ENCODE data around the gene ZNF474.

The ZNF474 gene

GRCh38 chr5:122175091-122175490, 45.7 kb downstream of the ZNF474 start:
- Histone ChIP-seq H3K4me3 (ENCODE audit: low read length in 2 of 2) (no peak overlapping the region), H3K4ac (ENCODE audit: low read length) (no peak overlapping the region), H3K18ac (ENCODE audit: low read length) (no peak overlapping the region), H2AFZ (ENCODE audit: low read length) (no peak overlapping the region), H4K8ac (ENCODE audit: low read depth, low read length) (no peak overlapping the region), H3K27ac (replicated peaks; ENCODE audit: low read length) (no peak overlapping the region), H3K9ac (ENCODE audit: low read depth, low read length, poor library complexity) (no peak overlapping the region), H3K23ac (ENCODE audit: low read depth, low read length, poor library complexity) (no peak overlapping the region), H3K9me3 (replicated peaks in 1 of 2; ENCODE audit: control insufficient read depth in 2 of 2, insufficient read depth in 1 of 2, low read depth in 1 of 2, low read length in 2 of 2) (no peaks in the 10 kb centered on the region), H2BK5ac (ENCODE audit: low read length) (no peak overlapping the region), H3K27me3 (ENCODE audit: control insufficient read depth in 3 of 3, insufficient read depth in 3 of 3, low read depth in 1 of 3, low read length in 3 of 3) (no peaks in the 10 kb centered on the region), H3K4me1 (ENCODE audit: control insufficient read depth in 2 of 2, insufficient read depth in 1 of 2, low read depth in 1 of 2, low read length in 2 of 2) (peaks cover 0 to 4% of the 10 kb centered on the region in 2 donors), H2AK5ac (ENCODE audit: low read depth, low read length) (no peak overlapping the region), H3K4me2 (ENCODE audit: insufficient read depth, low read length, poor library complexity, severe bottlenecking) (no peak overlapping the region), H4K91ac (ENCODE audit: low read depth, low read length, poor library complexity) (no peak overlapping the region), H3K36me3 (replicated peaks in 1 of 2; ENCODE audit: control insufficient read depth in 2 of 2, insufficient read depth in 2 of 2, low read length in 2 of 2) (no peaks in the 10 kb centered on the region), H3K79me1 (ENCODE audit: low read depth, low read length) (no peaks in the 10 kb centered on the region), H2BK15ac (ENCODE audit: low read length) (no peak overlapping the region), H3K14ac (ENCODE audit: low read length) (no peak overlapping the region), H2BK120ac (ENCODE audit: low read depth, low read length) (no peak overlapping the region), H2BK12ac (ENCODE audit: low read length) (no peak overlapping the region)
- no CpG with 5 or more reads among the region's 1 CpG for WGBS, 2 donors (ENCODE audit: extremely low coverage in 2 of 2, insufficient read length in 2 of 2, insufficient replicate concordance in 1 of 2)
- no peak for DNase-seq (ENCODE audit: low spot score)

GRCh38 chr5:122175852-122176251, 46.5 kb downstream of the ZNF474 start:
- no peak overlapping the region for H3K27ac ChIP-seq (replicated peaks; ENCODE audit: low read length)
- H3K4me3 ChIP-seq (ENCODE audit: low read length in 2 of 2), result no peak overlapping the region
- no peaks in the 10 kb centered on the region for H3K27me3 ChIP-seq (ENCODE audit: control insufficient read depth in 3 of 3, insufficient read depth in 3 of 3, low read depth in 1 of 3, low read length in 3 of 3)
- no peak overlapping the region for H4K8ac ChIP-seq (ENCODE audit: low read depth, low read length)
- H4K91ac ChIP-seq (ENCODE audit: low read depth, low read length, poor library complexity), result no peak overlapping the region
- DNase-seq (ENCODE audit: low spot score), result no peak
- H3K4me2 ChIP-seq (ENCODE audit: insufficient read depth, low read length, poor library complexity, severe bottlenecking), result no peak overlapping the region
- H2AK5ac ChIP-seq (ENCODE audit: low read depth, low read length), result no peak overlapping the region
- H3K36me3 ChIP-seq (replicated peaks in 1 of 2; ENCODE audit: control insufficient read depth in 2 of 2, insufficient read depth in 2 of 2, low read length in 2 of 2), result no peaks in the 10 kb centered on the region
- no peaks in the 10 kb centered on the region for H3K9me3 ChIP-seq (replicated peaks in 1 of 2; ENCODE audit: control insufficient read depth in 2 of 2, insufficient read depth in 1 of 2, low read depth in 1 of 2, low read length in 2 of 2)
- no peak overlapping the region for H2BK5ac ChIP-seq (ENCODE audit: low read length)
- no peak overlapping the region for H2AFZ ChIP-seq (ENCODE audit: low read length)
- no peak overlapping the region for H3K23ac ChIP-seq (ENCODE audit: low read depth, low read length, poor library complexity)
- no peak overlapping the region for H2BK15ac ChIP-seq (ENCODE audit: low read length)
- no peaks in the 10 kb centered on the region for H3K4me1 ChIP-seq (ENCODE audit: control insufficient read depth in 2 of 2, insufficient read depth in 1 of 2, low read depth in 1 of 2, low read length in 2 of 2)
- H3K18ac ChIP-seq (ENCODE audit: low read length), result no peak overlapping the region
- H2BK120ac ChIP-seq (ENCODE audit: low read depth, low read length), result no peak overlapping the region
- H3K14ac ChIP-seq (ENCODE audit: low read length), result no peak overlapping the region
- no peak overlapping the region for H3K4ac ChIP-seq (ENCODE audit: low read length)
- H3K9ac ChIP-seq (ENCODE audit: low read depth, low read length, poor library complexity), result no peak overlapping the region
- no peaks in the 10 kb centered on the region for H3K79me1 ChIP-seq (ENCODE audit: low read depth, low read length)
- H2BK12ac ChIP-seq (ENCODE audit: low read length), result no peak overlapping the region

- H3K18ac ChIP-seq (ENCODE audit: low read length), result no peak overlapping the region
- H3K9me3 ChIP-seq (replicated peaks in 1 of 2; ENCODE audit: control insufficient read depth in 2 of 2, insufficient read depth in 1 of 2, low read depth in 1 of 2, low read length in 2 of 2), result no peaks in the 10 kb centered on the region
- H3K4me3 ChIP-seq (ENCODE audit: low read length in 2 of 2), result no peak overlapping the region
- H4K8ac ChIP-seq (ENCODE audit: low read depth, low read length), result no peak overlapping the region
- no peak overlapping the region for H2BK15ac ChIP-seq (ENCODE audit: low read length)
- H3K4me2 ChIP-seq (ENCODE audit: insufficient read depth, low read length, poor library complexity, severe bottlenecking), result no peak overlapping the region
- no peak overlapping the region for H2BK5ac ChIP-seq (ENCODE audit: low read length)
- no peak overlapping the region for H2BK120ac ChIP-seq (ENCODE audit: low read depth, low read length)
- no peak overlapping the region for H3K14ac ChIP-seq (ENCODE audit: low read length)
- H2BK12ac ChIP-seq (ENCODE audit: low read length), result no peak overlapping the region
- no CpG with 5 or more reads among the region's 2 CpGs for WGBS, 2 donors (ENCODE audit: extremely low coverage in 2 of 2, insufficient read length in 2 of 2, insufficient replicate concordance in 1 of 2)
- H3K4me1 ChIP-seq (ENCODE audit: control insufficient read depth in 2 of 2, insufficient read depth in 1 of 2, low read depth in 1 of 2, low read length in 2 of 2), result no peaks in the 10 kb centered on the region
- no peak overlapping the region for H3K23ac ChIP-seq (ENCODE audit: low read depth, low read length, poor library complexity)
- no peak overlapping the region for H3K27ac ChIP-seq (replicated peaks; ENCODE audit: low read length)
- no peak for DNase-seq (ENCODE audit: low spot score)
- H2AK5ac ChIP-seq (ENCODE audit: low read depth, low read length), result no peak overlapping the region
- no peaks in the 10 kb centered on the region for H3K79me1 ChIP-seq (ENCODE audit: low read depth, low read length)
- no peak overlapping the region for H2AFZ ChIP-seq (ENCODE audit: low read length)
- H4K91ac ChIP-seq (ENCODE audit: low read depth, low read length, poor library complexity), result no peak overlapping the region
- H3K9ac ChIP-seq (ENCODE audit: low read depth, low read length, poor library complexity), result no peak overlapping the region
- H3K36me3 ChIP-seq (replicated peaks in 1 of 2; ENCODE audit: control insufficient read depth in 2 of 2, insufficient read depth in 2 of 2, low read length in 2 of 2), result no peaks in the 10 kb centered on the region
- H3K4ac ChIP-seq (ENCODE audit: low read length), result no peak overlapping the region
- no peaks in the 10 kb centered on the region for H3K27me3 ChIP-seq (ENCODE audit: control insufficient read depth in 3 of 3, insufficient read depth in 3 of 3, low read depth in 1 of 3, low read length in 3 of 3)
Measured at GRCh38 chr5:122177161-122177560, 47.8 kb downstream of the ZNF474 start.

- no peak overlapping the region for H2BK5ac ChIP-seq (ENCODE audit: low read length)
- H3K79me1 ChIP-seq (ENCODE audit: low read depth, low read length), result no peaks in the 10 kb centered on the region
- no peak overlapping the region for H3K27ac ChIP-seq (replicated peaks; ENCODE audit: low read length)
- H3K4ac ChIP-seq (ENCODE audit: low read length), result no peak overlapping the region
- no peaks in the 10 kb centered on the region for H3K27me3 ChIP-seq (ENCODE audit: control insufficient read depth in 3 of 3, insufficient read depth in 3 of 3, low read depth in 1 of 3, low read length in 3 of 3)
- H2AFZ ChIP-seq (ENCODE audit: low read length), result no peak overlapping the region
- no peak overlapping the region for H3K9ac ChIP-seq (ENCODE audit: low read depth, low read length, poor library complexity)
- DNase-seq (ENCODE audit: low spot score), result no peak
- H2AK5ac ChIP-seq (ENCODE audit: low read depth, low read length), result no peak overlapping the region
- no peak overlapping the region for H3K18ac ChIP-seq (ENCODE audit: low read length)
- no peak overlapping the region for H4K91ac ChIP-seq (ENCODE audit: low read depth, low read length, poor library complexity)
- H3K4me3 ChIP-seq (ENCODE audit: low read length in 2 of 2), result no peak overlapping the region
- no peak overlapping the region for H2BK12ac ChIP-seq (ENCODE audit: low read length)
- H3K4me1 ChIP-seq (ENCODE audit: control insufficient read depth in 2 of 2, insufficient read depth in 1 of 2, low read depth in 1 of 2, low read length in 2 of 2), result peaks cover 0 to 4% of the 10 kb centered on the region in 2 donors
- no peak overlapping the region for H2BK15ac ChIP-seq (ENCODE audit: low read length)
- no peak overlapping the region for H2BK120ac ChIP-seq (ENCODE audit: low read depth, low read length)
- H3K23ac ChIP-seq (ENCODE audit: low read depth, low read length, poor library complexity), result no peak overlapping the region
- no peaks in the 10 kb centered on the region for H3K9me3 ChIP-seq (replicated peaks in 1 of 2; ENCODE audit: control insufficient read depth in 2 of 2, insufficient read depth in 1 of 2, low read depth in 1 of 2, low read length in 2 of 2)
- H4K8ac ChIP-seq (ENCODE audit: low read depth, low read length), result no peak overlapping the region
- H3K36me3 ChIP-seq (replicated peaks in 1 of 2; ENCODE audit: control insufficient read depth in 2 of 2, insufficient read depth in 2 of 2, low read length in 2 of 2), result no peaks in the 10 kb centered on the region
- WGBS, 2 donors (ENCODE audit: extremely low coverage in 2 of 2, insufficient read length in 2 of 2, insufficient replicate concordance in 1 of 2), result no CpG with 5 or more reads among the region's 1 CpG
- H3K14ac ChIP-seq (ENCODE audit: low read length), result no peak overlapping the region
- no peak overlapping the region for H3K4me2 ChIP-seq (ENCODE audit: insufficient read depth, low read length, poor library complexity, severe bottlenecking)
Measured at GRCh38 chr5:122179701-122180100, 50.4 kb downstream of the ZNF474 start.

Data from neuronal stem cell (in vitro differentiated cells).